Lung (tissue), 12 donors: ENCODE results near the gene IL18BP. TPM values are rescaled to one million over a fixed set of nuclear protein-coding genes. Genes with fewer than 3 reads are reported as not detected.

Source experiments
- ATAC-seq: fragments of 200-7000 bp; cut with Tn5 transposase; one replicate; pipeline ENCODE4 v1.9.1; 2020; ENCODE audit warnings: moderate number of reproducible peaks; ENCODE audit not compliant: insufficient read depth, low FRiP score
- DNase-seq, 3 donors: peaks; one replicate each; pipeline ENCODE4 v3.0.0-alpha.2; 2013 to 2017
- H3K27ac ChIP-seq, 2 donors: one replicate each; pipeline ENCODE4 v1.5.1; 2013; ENCODE audit warnings: mild to moderate bottlenecking in 2 of 2, moderate library complexity in 2 of 2, control low read depth in 1 of 2, inconsistent platforms in 1 of 2, low read depth in 1 of 2, low read length in 1 of 2
- H3K27me3 ChIP-seq, 3 donors: one replicate each; pipeline ENCODE4 v1.5.1; 2013; ENCODE audit warnings: low read length in 2 of 3; ENCODE audit not compliant: control insufficient read depth in 3 of 3, insufficient read depth in 3 of 3
- H3K36me3 ChIP-seq, 4 donors: one replicate each; pipeline ENCODE4 v1.5.1; 2013; ENCODE audit warnings: low read length in 4 of 4, mild to moderate bottlenecking in 1 of 4, moderate library complexity in 1 of 4; ENCODE audit not compliant: control insufficient read depth in 4 of 4, insufficient read depth in 4 of 4
- H3K4me1 ChIP-seq, 5 donors: one replicate each; pipeline ENCODE4 v1.5.1; 2013; ENCODE audit warnings: low read length in 5 of 5, mild to moderate bottlenecking in 2 of 5, moderate library complexity in 1 of 5; ENCODE audit not compliant: control insufficient read depth in 5 of 5, insufficient read depth in 5 of 5
- H3K4me3 ChIP-seq: one replicate; pipeline ENCODE4 v1.5.1; 2013; ENCODE audit warnings: mild to moderate bottlenecking, control low read depth, moderate library complexity
- H3K9ac ChIP-seq, 2 donors: one replicate each; pipeline ENCODE4 v1.5.1; 2013; ENCODE audit warnings: low read length in 2 of 2, control low read depth in 1 of 2; ENCODE audit not compliant: insufficient read depth in 1 of 2
- H3K9me3 ChIP-seq, 4 donors: one replicate each; pipeline ENCODE4 v1.5.1; 2013; ENCODE audit warnings: low read length in 3 of 4, mild to moderate bottlenecking in 1 of 4, moderate library complexity in 1 of 4; ENCODE audit not compliant: control insufficient read depth in 4 of 4, insufficient read depth in 3 of 4
- WGBS, 2 donors: extraction: QIAGEN DNeasy Blood & Tissue Kit; methylation state at CpG; one replicate each; pipeline ENCODE4 v1.1.7; 2013; 5-methylcytosine and 5-hydroxymethylcytosine counted together
- polyA plus RNA-seq, 2 donors: library from polyadenylated mRNA; stranded (reverse); fragments of 200-250 nt; gene quantifications; one replicate each; pipeline ENCODE4 v1.2.1, GENCODE V29; 2013
- total RNA-seq, 2 donors: library from RNA; depleted of rRNA in 1 of 2; stranded (reverse); fragments of >200 nt in 1 of 2; gene quantifications; one replicate each; pipeline ENCODE4 v1.2.1, GENCODE V29; 2014 to 2021
- TF ChIP-seq, protein P1 (sequence below): IDR thresholded peaks from 2 replicates; pipeline ENCODE4 v1.5.1; 2012; ENCODE audit warnings: mild to moderate bottlenecking; ENCODE audit errors: control extremely low read depth, extremely low read depth
- donor health status: control.
- donor health status: control.
- donor health status: Bipolar disorder and iron deficiency.
- donor health status: healthy.
- donor health status: DM: yes; HTN: yes; CAD: no.

The IL18BP gene
- total and polyA plus RNA-seq, 4 donors: 8.6 to 38.6 (median 20.1) TPM

DNA sequence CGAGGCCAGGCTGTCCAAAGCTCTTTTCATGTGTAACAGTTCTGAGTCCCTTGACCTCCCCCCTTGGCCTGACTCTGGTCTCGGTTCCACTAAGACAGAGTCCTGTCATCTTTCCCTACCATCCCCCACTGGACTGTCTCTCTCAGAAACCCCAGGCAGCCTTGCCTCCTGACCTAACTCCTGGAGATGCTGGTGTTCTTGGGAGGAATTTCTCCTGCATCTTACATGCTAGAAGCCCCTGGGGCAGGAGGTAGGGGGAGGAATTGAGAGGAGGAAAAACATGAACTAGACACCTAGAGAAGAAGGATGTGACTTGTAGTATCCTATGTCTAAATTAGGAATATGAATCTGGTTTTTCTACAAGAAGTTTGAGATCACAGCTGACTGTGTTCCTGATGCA lies 648 bp upstream of the IL18BP start:
- DNase-seq: no peak
- Histone ChIP-seq H3K9ac (no peak overlapping the region), H3K4me3 (no peak overlapping the region), H3K9me3 (no peaks in the 10 kb centered on the region), H3K27me3 (no peaks in the 10 kb centered on the region), H3K4me1 (peaks cover 0 to 26% (median 0%) of the 10 kb centered on the region in 5 donors), H3K27ac (peak overlapping the region in 1 of 2 donors; percentile 59), H3K36me3 (peaks cover 6 to 18% (median 14%) of the 10 kb centered on the region in 4 donors)
- WGBS, 2 donors: 94 to 97% methylated on average over 2 of the region's 2 CpGs
- no peak for ATAC-seq
- TF ChIP-seq, protein P1, sequence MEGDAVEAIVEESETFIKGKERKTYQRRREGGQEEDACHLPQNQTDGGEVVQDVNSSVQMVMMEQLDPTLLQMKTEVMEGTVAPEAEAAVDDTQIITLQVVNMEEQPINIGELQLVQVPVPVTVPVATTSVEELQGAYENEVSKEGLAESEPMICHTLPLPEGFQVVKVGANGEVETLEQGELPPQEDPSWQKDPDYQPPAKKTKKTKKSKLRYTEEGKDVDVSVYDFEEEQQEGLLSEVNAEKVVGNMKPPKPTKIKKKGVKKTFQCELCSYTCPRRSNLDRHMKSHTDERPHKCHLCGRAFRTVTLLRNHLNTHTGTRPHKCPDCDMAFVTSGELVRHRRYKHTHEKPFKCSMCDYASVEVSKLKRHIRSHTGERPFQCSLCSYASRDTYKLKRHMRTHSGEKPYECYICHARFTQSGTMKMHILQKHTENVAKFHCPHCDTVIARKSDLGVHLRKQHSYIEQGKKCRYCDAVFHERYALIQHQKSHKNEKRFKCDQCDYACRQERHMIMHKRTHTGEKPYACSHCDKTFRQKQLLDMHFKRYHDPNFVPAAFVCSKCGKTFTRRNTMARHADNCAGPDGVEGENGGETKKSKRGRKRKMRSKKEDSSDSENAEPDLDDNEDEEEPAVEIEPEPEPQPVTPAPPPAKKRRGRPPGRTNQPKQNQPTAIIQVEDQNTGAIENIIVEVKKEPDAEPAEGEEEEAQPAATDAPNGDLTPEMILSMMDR: no peak

DNA sequence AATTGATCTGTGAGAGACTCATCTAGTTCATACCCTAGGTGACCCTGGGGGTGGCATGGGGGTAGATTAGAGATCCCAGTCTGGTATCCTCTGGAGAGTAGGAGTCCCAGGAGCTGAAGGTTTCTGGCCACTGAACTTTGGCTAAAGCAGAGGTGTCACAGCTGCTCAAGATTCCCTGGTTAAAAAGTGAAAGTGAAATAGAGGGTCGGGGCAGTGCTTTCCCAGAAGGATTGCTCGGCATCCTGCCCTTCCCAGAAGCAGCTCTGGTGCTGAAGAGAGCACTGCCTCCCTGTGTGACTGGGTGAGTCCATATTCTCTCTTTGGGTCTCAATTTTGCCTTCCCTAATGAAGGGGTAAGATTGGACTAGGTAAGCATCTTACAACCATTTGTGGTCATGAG lies 653 bp downstream of the IL18BP start:
- ATAC-seq: no peak
- peak overlapping the region; percentile 46 to 59 for H3K27ac ChIP-seq
- peaks cover 6 to 31% (median 26%) of the 10 kb centered on the region in 4 donors for H3K36me3 ChIP-seq
- no peaks in the 10 kb centered on the region for H3K27me3 ChIP-seq
- no peak overlapping the region for H3K9ac ChIP-seq
- H3K4me3 ChIP-seq: no peak overlapping the region
- no peaks in the 10 kb centered on the region for H3K9me3 ChIP-seq
- peaks cover 0 to 26% (median 0%) of the 10 kb centered on the region in 5 donors for H3K4me1 ChIP-seq
- TF ChIP-seq, protein P1: no peak
- no peak for DNase-seq
- 24 to 60% methylated on average over 2 of the region's 2 CpGs for WGBS, 2 donors

DNA sequence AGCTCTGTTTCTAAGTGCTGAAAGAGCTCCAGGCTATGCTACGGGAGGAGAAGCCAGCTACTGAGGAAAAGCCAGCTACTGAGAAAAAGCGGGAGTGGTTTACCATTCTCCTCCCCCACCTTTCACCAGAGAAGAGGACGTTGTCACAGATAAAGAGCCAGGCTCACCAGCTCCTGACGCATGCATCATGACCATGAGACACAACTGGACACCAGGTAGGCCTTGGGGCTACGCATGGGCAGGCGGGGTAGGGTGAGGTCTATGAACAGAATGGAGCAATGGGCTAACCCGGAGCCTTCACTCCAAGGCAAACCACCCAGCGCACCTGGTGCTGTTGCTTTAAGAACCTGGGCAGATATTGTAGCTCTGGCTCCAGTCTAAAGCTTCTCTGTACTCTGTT lies 1.1 kb downstream of the IL18BP start:
- DNase-seq (no peak), ATAC-seq (no peak)
- Histone ChIP-seq H3K36me3 (peaks cover 6 to 34% (median 30%) of the 10 kb centered on the region in 4 donors), H3K9ac (no peak overlapping the region), H3K4me1 (peaks cover 0 to 26% (median 0%) of the 10 kb centered on the region in 5 donors), H3K27ac (peak overlapping the region; percentile 46 to 59), H3K4me3 (no peak overlapping the region), H3K9me3 (no peaks in the 10 kb centered on the region), H3K27me3 (no peaks in the 10 kb centered on the region)
- WGBS, 2 donors: 74 to 82% methylated on average over 8 of the region's 8 CpGs
- TF ChIP-seq, protein P1: no peak

DNA sequence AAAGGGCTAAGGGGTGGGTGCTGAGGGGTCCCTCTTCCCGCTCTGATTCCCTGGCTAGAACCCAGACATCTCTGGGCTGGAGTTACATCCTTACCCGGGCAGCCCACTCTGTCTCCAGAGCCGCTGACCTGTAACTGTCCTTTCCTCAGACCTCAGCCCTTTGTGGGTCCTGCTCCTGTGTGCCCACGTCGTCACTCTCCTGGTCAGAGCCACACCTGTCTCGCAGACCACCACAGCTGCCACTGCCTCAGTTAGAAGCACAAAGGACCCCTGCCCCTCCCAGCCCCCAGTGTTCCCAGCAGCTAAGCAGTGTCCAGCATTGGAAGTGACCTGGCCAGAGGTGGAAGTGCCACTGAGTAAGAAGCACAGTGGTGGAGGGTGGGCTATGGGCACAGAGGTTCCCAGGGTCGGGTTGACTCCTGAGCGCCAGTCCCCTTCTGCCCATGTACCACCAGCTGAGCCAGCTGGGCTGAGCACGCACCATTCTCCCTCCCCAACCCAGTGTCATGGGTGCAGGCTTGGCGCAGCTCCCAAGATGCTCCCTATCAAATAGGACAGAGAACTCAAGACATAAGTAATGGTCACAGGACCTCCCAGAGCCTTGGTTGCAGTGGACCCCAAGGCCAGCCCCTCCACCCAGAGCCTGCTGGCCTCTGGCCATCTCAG lies 1.6 kb downstream of the IL18BP start:
- no peak for DNase-seq
- no peak overlapping the region for H3K4me3 ChIP-seq
- peak overlapping the region in 1 of 2 donors; percentile 59 for H3K27ac ChIP-seq
- WGBS, 2 donors: 92 to 93% methylated on average over 10 of the region's 10 CpGs
- H3K36me3 ChIP-seq: peaks cover 6 to 40% (median 35%) of the 10 kb centered on the region in 4 donors
- H3K27me3 ChIP-seq: no peaks in the 10 kb centered on the region
- peaks cover 0 to 26% (median 0%) of the 10 kb centered on the region in 5 donors for H3K4me1 ChIP-seq
- no peak for ATAC-seq
- TF ChIP-seq, protein P1: no peak
- no peaks in the 10 kb centered on the region for H3K9me3 ChIP-seq
- H3K9ac ChIP-seq: no peak overlapping the region
